Amniotic stem cell (primary cell): Measurements from ENCODE around the gene CIAO2A.
"Not testable (repeated sequence)": the region's sequence is repeated elsewhere in the genome, so short reads cannot be mapped to it uniquely, and the experiment has no call there.

Source experiments
- DNase-seq: peaks from one replicate; lab custom pipeline; 2025; lab: John Stamatoyannopoulos, UW

Gene CIAO2A

GRCh38 chr15:64071931-64072765 is 21.5 kb downstream of the CIAO2A start:
- DNase-seq, result no peak

GRCh38 chr15:64070965-64071851 is 22.4 kb downstream of the CIAO2A start:
- peak; percentile 30 for DNase-seq

GRCh38 chr15:64070106-64070505 is 23.5 kb downstream of the CIAO2A start:
- no peak for DNase-seq

- DNase-seq, result no peak
These were observed 25.5 kb downstream of the CIAO2A start for GRCh38 chr15:64068133-64068532.

GRCh38 chr15:64067564-64068030 is 26.0 kb downstream of the CIAO2A start:
- peak; percentile 55 for DNase-seq

GRCh38 chr15:64066451-64066850 is 27.2 kb downstream of the CIAO2A start:
- DNase-seq, result no peak

GRCh38 chr15:64060716-64061115 is 32.9 kb downstream of the CIAO2A start:
- no peak for DNase-seq

GRCh38 chr15:64059104-64059503 is 34.5 kb downstream of the CIAO2A start:
- DNase-seq, result not testable (repeated sequence)

GRCh38 chr15:64058279-64058678 is 35.4 kb downstream of the CIAO2A start:
- DNase-seq, result no peak

GRCh38 chr15:64053674-64054073 is 40.0 kb downstream of the CIAO2A start:
- not testable (repeated sequence) for DNase-seq

GRCh38 chr15:64052925-64053491 is 40.6 kb downstream of the CIAO2A start:
- DNase-seq, result no peak

- DNase-seq, result no peak
These were observed 42.0 kb downstream of the CIAO2A start for GRCh38 chr15:64051407-64052259.

- DNase-seq, result no peak
These were observed 42.6 kb downstream of the CIAO2A start for GRCh38 chr15:64051093-64051402.

GRCh38 chr15:64050281-64051092 is 43.2 kb downstream of the CIAO2A start:
- no peak for DNase-seq

GRCh38 chr15:64048781-64049460 is 44.7 kb downstream of the CIAO2A start:
- no peak for DNase-seq

GRCh38 chr15:64046421-64047153 is 47.1 kb downstream of the CIAO2A start, which contains the start of gene DAPK2:
DAPK2 (minus strand) TSS chr15:64046485; CDS start chr15:64040261, 6,224 bp downstream.
- DNase-seq, result peak; percentile 21

- DNase-seq, result no peak
These were observed 47.7 kb downstream of the CIAO2A start for GRCh38 chr15:64045774-64046420.

GRCh38 chr15:64045101-64045435 is 48.6 kb downstream of the CIAO2A start:
- DNase-seq, result no peak
